HCEC 1CT (cell line): Measurements from ENCODE around the gene SMIM31.

Experiments used
- DNase-seq: peaks from one replicate; pipeline ENCODE4 v3.0.0-alpha.2; 2017

The SMIM31 gene

GRCh38 chr4:164789047-164789446 is 35.1 kb downstream of the SMIM31 start:
- no peak for DNase-seq

DNA sequence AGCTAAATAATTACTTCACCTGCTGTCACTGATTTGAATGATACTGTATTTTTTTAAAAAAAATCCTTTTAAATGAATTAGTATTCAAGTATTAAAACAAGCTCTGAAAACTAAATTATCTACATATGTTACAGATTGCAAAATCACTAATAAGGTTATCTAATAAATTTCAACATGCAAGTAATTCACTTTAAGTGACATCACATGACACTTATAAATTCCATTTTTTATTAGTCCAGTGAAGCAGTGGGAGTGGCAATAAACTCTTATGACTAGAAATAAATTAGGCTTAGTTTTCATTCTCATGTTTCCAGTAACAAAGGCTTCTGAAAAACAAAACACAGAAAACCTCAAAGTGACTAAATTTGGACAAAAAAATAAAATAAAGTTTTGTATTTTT is 36.3 kb downstream of the SMIM31 start:
- DNase-seq = no peak

DNA sequence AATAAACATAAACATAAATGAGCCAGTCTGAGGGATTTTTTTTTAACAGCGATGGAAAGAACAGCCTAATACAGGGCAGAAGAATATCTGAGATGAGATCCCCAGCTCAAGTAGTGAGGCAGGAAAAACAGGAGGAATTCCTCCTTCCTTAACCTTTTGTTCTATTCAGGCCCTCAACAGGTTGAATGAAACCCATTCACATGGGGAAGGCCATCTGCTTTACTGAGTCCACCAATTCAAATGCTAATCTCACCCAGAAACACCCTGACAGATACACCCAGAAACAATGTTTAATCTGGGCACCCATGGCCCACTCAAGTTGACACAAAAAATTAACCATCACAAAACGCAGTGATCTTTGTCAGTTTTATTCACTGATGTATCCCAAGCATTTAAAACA is 45.5 kb downstream of the SMIM31 start:
- DNase-seq = no peak

- DNase-seq = no peak
Measured at GRCh38 chr4:164800786-164801185, 46.9 kb downstream of the SMIM31 start.

- DNase-seq = no peak
Measured at GRCh38 chr4:164802301-164802901, 48.5 kb downstream of the SMIM31 start.

DNA sequence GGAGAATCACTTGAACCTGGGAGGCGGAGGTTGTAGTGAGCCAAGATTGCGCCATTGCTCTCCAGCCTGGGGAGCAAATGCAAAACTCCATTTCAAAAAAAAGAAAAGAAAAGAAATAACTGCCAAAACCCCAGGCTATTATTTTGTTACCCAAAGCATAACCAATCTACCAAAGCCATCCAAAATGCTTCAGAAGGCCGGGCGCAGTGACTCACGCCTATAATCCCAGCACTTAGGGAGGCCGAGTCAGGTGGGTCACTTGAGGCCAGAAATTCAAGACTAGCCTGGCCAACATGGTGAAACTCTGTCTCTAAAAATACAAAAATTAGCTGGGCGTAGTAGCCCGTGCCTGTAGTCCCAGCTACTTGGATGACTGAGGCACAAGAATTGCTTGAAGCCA is 49.8 kb downstream of the SMIM31 start:
- no peak for DNase-seq

DNA sequence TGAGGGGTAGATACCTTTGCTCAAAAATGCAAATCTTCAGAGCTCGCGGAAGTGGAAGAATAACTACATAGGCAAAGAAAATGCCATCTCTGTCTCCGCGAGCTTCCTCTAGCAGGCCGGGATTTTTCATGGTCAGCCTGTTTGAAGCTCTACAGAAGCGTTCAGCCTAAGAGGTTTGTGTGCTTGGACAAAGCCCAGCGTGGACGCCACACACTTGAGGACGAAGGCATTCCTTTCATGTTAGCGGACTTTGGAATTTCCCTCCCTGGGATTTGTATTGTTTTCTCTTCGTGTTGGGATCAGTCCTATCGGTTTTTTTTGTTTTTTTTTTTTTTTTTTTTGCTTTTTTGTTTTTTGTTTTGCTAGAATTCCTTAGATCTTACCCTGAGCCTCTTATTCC is 53.7 kb downstream of the SMIM31 start:
- DNase-seq = no peak

- DNase-seq = no peak
Measured at GRCh38 chr4:164813554-164813953, 59.6 kb downstream of the SMIM31 start.

DNA sequence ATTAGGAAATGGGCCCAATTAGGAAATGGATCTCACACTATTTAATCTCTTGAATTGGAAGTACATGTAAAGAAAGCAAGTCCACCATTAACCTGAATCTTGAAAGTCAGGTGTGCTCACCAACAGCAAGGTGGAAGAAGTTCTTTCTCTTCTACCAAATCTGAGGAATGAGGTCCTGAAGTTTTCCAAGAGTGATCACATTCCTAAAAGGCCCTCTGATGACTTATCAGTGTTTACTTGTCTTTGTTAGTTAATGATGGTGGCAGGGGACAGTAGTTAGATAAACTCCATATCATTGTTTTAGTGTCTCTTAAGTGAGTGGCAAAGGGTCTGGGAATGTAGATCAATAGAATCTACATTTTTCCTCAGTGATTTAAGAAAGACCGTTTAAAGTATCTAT is 61.8 kb downstream of the SMIM31 start:
- no peak for DNase-seq

DNA sequence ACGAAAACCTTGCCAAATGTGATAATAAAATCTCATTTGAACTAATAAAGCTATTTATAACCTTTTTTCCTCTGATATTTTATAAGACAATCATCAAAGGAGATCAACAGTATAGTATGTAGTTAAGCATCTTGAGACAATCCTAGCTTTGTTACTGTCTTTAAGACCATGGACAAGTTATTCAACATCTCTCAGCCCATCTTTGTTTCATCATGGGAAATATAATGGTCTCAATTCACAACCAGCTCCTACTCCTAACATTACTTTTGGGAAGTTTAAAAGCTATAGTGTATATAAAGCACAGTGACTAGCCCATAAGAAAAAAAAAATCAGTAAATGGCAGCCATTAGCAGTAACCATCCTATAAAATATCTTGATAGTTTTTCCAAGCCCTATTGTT is 65.4 kb downstream of the SMIM31 start:
- DNase-seq = no peak

GRCh38 chr4:164821711-164822110 is 67.8 kb downstream of the SMIM31 start:
- DNase-seq = no peak

DNA sequence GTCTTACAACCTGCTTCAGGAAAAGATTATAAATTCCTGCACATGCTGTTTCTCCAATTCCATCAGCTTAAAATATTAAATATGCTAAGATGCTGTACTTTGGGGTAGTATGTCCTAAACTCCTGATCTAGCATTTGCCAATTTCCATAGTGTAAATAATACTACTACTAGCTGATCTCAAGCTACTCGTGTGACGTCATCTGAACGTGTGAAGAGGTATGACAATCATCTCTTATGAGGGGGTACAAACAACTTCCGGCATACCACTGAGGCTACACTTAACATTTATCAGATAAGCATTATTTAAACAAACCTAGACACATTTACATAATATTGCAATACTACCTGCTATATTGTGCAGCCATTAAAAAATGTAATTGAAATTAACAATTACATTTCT is 70.7 kb downstream of the SMIM31 start:
- no peak for DNase-seq

DNA sequence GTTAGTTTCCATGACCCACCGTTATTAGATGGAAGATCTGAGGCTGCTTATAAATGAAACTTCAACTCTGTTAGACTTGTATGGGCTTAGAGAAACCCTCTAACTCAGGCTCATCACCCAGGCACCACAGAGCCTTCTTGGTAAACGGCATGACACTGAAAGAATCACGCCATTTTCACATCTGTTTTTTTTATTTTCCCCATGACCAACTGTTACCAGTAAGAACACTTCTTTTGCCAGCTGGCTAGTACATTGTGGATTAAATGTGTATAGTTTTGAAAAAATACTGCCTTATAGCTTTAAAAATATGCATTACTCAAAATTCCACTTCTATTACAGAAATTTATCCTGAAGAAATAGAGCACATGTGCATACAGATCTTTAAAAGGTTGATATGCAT is 75.0 kb downstream of the SMIM31 start:
- DNase-seq = no peak

GRCh38 chr4:164846566-164846965 is 92.6 kb downstream of the SMIM31 start:
- no peak for DNase-seq

DNA sequence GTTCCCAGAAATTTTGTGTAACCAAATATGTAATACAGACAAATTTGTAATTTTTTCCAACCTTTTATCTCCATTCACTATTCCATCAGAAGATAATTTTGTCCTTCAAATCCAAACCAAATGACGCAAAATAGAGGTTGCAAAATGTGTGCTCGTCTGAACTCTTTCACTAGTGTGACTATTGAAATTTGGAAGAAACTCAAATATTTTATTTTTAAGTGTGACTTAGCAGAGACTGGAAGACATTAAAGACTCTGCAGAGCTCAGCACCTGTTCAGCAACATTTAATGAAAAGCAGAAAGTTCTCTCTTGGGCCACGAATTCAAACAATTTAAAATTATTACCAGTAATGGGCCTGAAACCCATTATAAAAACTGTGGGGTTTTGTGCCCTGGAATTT is 93.1 kb downstream of the SMIM31 start:
- no peak for DNase-seq

- no peak for DNase-seq
Measured at GRCh38 chr4:164847967-164848649, 94.2 kb downstream of the SMIM31 start.
